ENCODE data around the gene PAX7.

Gene PAX7

GRCh38 chr1:18721776-18722175, 91.1 kb downstream of the PAX7 start:
- H3K27ac ChIP-seq = no peak overlapping the region
- no peak overlapping the region for H3K4me3 ChIP-seq

DNA sequence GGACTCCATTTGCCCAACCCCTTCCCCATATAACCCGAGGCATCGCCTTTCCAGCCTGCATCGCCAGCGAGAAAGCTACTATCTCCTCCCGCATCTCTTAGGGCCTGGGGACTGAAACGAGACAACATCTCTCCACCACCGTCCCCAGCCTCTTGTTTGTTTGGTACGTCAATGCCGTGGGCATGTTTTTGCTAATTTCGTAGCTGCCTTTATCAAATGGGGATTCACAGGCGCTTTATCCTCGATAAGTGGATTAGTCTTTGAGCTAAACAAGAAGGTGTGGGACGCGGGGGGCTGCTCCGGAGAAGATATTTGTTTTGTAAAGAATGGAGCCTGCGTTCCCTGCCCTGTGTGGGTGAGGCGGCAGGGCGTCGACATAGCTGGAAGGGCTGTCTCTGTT, 91.6 kb downstream of the PAX7 start:
- Histone ChIP-seq H3K4me3 (no peak overlapping the region), H3K27ac (no peak overlapping the region)

DNA sequence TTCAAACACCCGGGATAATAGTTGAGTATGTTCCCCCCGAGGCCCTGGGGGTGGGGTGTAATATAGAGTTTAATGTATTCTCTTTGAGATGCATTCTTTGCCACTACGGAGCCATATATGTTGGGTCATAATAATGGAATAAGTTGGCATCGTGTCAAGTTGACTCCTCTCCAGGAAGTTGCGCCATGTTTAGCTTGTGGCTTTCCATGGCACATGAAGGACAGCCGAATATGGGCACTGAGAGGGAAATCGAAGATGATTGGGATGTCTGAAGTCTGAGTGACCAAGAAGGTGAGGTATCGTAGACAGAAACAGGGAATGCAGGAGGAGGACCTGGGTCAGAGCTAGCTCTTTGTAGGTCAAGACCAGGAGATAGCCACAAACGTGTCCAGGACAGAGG, 92.6 kb downstream of the PAX7 start:
- no peak overlapping the region for H3K27ac ChIP-seq
- no peak overlapping the region for H3K4me3 ChIP-seq

DNA sequence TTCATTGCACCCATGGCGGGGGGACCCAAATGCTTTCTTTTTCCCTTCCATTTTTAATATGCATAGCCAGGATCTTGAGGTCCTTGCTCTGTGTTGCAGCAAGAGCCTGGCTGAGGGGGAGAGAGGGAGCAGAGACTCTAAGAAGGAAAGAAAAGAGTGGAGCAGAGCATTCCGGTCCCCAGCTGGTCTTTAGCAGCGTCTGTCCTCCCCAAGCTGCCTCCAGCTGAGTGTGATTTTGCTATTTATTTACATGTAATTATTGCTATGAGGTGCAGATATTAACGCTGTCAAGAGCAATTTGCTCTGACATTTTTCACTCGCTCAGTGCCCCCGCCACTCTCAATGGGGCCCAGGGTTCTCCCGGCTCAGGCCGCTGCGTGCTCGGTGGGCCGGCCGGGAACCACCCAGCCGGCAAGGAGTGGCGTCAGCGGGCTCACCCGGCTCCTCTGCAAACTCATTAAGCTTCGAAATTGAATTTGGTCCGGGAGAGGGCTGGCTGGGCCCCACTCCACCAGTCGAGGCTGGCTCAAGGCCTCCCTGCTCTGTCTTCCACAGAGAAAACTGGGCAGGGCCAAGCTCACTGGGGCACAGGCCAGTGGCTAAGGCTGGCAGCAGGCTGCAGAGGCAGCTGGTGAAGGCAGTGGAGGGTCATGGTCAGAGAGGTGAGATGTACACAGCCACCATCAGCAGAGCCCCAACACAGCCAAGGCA, 93.2 kb downstream of the PAX7 start:
- Histone ChIP-seq H3K4me3 (no peak overlapping the region), H3K27ac (no peak overlapping the region)

- no peak overlapping the region for H3K4me3 ChIP-seq
- H3K27ac ChIP-seq = no peak overlapping the region
These were observed 94.2 kb downstream of the PAX7 start for GRCh38 chr1:18724801-18725200.

GRCh38 chr1:18725231-18725895, 94.7 kb downstream of the PAX7 start:
- Histone ChIP-seq H3K27ac (no peak overlapping the region), H3K4me3 (no peak overlapping the region)

- Histone ChIP-seq H3K27ac (no peak overlapping the region), H3K4me3 (no peak overlapping the region)
These were observed 95.7 kb downstream of the PAX7 start for GRCh38 chr1:18726368-18726767.

- no peak overlapping the region for H3K27ac ChIP-seq
- no peak overlapping the region for H3K4me3 ChIP-seq
These were observed 97.3 kb downstream of the PAX7 start for GRCh38 chr1:18727956-18728355.

- no peak overlapping the region for H3K4me3 ChIP-seq
These were observed 99.7 kb downstream of the PAX7 start for GRCh38 chr1:18730321-18730720.

GRCh38 chr1:18731148-18731547, 100.5 kb downstream of the PAX7 start:
- H3K4me3 ChIP-seq = no peak overlapping the region
- H3K27ac ChIP-seq = no peak overlapping the region

More at GRCh38 chr1:18730321-18730720, 99.7 kb downstream of the PAX7 start:
- no peak overlapping the region for H3K27ac ChIP-seq

- Histone ChIP-seq H3K27ac (no peak overlapping the region), H3K4me3 (no peak overlapping the region)
These were observed 101.1 kb downstream of the PAX7 start for GRCh38 chr1:18731591-18732235.

- Histone ChIP-seq H3K4me3 (no peak overlapping the region), H3K27ac (no peak overlapping the region)
These were observed 102.0 kb downstream of the PAX7 start for GRCh38 chr1:18732686-18733085.

- Histone ChIP-seq H3K4me3 (no peak overlapping the region), H3K27ac (no peak overlapping the region)
These were observed 103.4 kb downstream of the PAX7 start for GRCh38 chr1:18734001-18734400.

GRCh38 chr1:18734461-18735223, 104.0 kb downstream of the PAX7 start:
- H3K4me3 ChIP-seq = no peak overlapping the region

GRCh38 chr1:18735224-18735997, 104.8 kb downstream of the PAX7 start:
- H3K4me3 ChIP-seq = no peak overlapping the region
- H3K27ac ChIP-seq = no peak overlapping the region

More at GRCh38 chr1:18734461-18735223, 104.0 kb downstream of the PAX7 start:
- H3K27ac ChIP-seq = no peak overlapping the region

GRCh38 chr1:18736958-18737357, 106.3 kb downstream of the PAX7 start:
- H3K27ac ChIP-seq = no peak overlapping the region
- no peak overlapping the region for H3K4me3 ChIP-seq

DNA sequence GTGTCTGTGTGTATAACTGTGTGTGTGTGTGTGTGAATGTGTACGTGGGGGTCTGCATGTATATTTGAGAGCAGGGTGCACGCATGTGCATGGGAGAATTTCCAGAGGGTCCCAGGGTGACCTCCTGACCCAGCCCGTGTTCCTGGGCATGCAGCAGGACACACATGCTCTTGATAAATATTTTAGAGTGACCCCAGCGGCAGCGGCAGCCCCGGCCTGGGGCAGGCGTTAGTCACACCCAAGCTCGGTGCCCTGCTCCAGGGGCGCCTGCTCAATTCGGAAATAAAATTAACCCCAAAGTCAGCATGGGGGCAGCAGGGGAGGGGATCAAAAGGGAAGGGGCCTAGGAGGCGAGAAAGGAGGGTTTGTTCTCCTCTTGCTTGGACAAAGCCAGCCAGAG, 107.5 kb downstream of the PAX7 start:
- Histone ChIP-seq H3K4me3 (no peak overlapping the region), H3K27ac (no peak overlapping the region)

DNA sequence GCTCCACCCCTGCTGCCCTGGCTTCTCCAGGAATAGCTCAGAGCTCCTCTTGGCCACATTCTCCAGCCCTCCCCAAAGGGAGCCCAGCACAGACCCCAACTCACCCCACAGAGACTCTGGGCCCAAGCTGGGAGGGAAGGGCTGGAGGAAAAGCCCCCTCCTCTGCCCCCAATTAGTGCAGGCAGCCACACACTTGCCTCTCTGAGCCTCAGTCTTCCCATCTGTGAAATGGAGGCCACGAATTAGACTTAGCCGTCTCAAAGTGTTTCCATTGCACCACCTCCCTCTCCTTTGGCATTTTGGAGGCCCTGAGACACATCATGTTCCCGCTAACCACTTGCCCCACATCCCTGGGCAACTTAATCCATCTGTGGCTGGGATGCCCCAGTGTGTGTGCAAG, 108.0 kb downstream of the PAX7 start:
- no peak overlapping the region for H3K27ac ChIP-seq
- no peak overlapping the region for H3K4me3 ChIP-seq

DNA sequence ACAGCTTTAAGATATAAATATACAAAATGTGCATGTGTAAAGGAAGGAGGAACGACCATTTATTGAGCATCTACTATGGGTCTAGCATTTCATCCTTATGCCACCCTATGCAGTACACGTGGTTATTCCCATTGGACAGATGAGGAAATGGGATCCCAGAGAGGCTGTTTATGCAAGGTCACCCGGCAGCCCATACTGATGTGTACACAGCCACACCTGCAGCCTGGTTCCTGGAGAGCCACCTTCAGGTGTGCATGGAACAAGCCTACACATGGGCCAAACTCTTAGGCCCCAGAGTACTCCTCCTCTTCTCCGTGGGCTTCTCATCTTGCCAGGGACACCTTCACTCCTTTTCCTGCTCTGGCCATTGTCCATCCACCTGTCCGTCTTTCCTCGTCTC, 108.8 kb downstream of the PAX7 start:
- Histone ChIP-seq H3K27ac (no peak overlapping the region), H3K4me3 (no peak overlapping the region)

- H3K4me3 ChIP-seq = no peak overlapping the region
- H3K27ac ChIP-seq = no peak overlapping the region
These were observed 109.3 kb downstream of the PAX7 start for GRCh38 chr1:18739897-18740296.

Data from skin epidermis (tissue), 12 donors.